Transverse colon (tissue), 4 donors: ENCODE results near the gene KDM1B.
"Not testable (repeated sequence)": the region's sequence is repeated elsewhere in the genome, so short reads cannot be mapped to it uniquely, and the experiment has no call there.

ENCODE experiments used
- EP300 ChIP-seq: sonication (generic); formaldehyde crosslinking; IDR thresholded peaks from one replicate; pipeline ENCODE4 v1.6.1; 2017; ENCODE audit warnings: antibody characterized with exemption, low read depth
- POLR2A ChIP-seq: fragments of 450-650 bp; IDR thresholded peaks from one replicate; pipeline ENCODE4 v1.6.1; 2016; ENCODE audit warnings: antibody characterized with exemption, mild to moderate bottlenecking, moderate library complexity
- POLR2AphosphoS5 ChIP-seq, 3 donors: sonication (generic); formaldehyde crosslinking; IDR thresholded peaks; one replicate each; pipeline ENCODE4 v1.6.1; 2016; ENCODE audit warnings: antibody characterized with exemption in 3 of 3
- TF ChIP-seq, protein P1 (sequence below), 5 experiments: fragments of 200-600 bp in 3 of 5; fragments of 450-650 bp in 2 of 5; sonication (generic) in 3 of 5; IDR thresholded peaks; 1 replicate in 2 of 5; 2 replicates in 3 of 5; pipeline ENCODE4 v1.5.1; 2016 to 2017; ENCODE audit warnings: antibody characterized with exemption in 5 of 5, inconsistent platforms in 3 of 5, mild to moderate bottlenecking in 2 of 5, moderate library complexity in 1 of 5

DNA sequence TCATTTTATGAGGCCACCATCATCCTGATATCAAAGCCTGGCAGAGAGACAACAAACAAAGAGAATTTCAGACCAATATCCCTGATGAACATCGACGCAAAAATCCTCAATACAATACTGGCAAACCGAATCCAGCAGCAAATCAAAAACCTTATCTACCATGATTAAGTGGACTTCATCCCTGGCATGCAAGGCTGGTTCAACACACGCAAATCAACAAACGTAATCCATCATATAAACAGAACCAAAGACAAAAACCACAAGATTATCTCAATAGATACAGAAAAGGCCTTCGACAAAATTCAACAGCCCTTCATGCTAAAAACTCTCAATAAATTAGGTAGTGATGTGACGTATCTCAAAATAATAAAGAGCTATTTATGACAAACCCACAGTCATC lies 76.6 kb downstream of the KDM1B start:
- TF ChIP-seq, protein P1, sequence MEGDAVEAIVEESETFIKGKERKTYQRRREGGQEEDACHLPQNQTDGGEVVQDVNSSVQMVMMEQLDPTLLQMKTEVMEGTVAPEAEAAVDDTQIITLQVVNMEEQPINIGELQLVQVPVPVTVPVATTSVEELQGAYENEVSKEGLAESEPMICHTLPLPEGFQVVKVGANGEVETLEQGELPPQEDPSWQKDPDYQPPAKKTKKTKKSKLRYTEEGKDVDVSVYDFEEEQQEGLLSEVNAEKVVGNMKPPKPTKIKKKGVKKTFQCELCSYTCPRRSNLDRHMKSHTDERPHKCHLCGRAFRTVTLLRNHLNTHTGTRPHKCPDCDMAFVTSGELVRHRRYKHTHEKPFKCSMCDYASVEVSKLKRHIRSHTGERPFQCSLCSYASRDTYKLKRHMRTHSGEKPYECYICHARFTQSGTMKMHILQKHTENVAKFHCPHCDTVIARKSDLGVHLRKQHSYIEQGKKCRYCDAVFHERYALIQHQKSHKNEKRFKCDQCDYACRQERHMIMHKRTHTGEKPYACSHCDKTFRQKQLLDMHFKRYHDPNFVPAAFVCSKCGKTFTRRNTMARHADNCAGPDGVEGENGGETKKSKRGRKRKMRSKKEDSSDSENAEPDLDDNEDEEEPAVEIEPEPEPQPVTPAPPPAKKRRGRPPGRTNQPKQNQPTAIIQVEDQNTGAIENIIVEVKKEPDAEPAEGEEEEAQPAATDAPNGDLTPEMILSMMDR (IDR thresholded peaks at IDR 0.05) = not testable (repeated sequence)
- not testable (repeated sequence) for TF ChIP-seq POLR2A; EP300; POLR2AphosphoS5 (IDR thresholded peaks at IDR 0.05)
